Mesenchymal stem cell (in vitro differentiated cells and primary cell): ENCODE measurements around the gene TERC.

Experiments used
- DNase-seq: peaks from one replicate; pipeline ENCODE4 v3.0.0-alpha.2; 2013
- H2AFZ ChIP-seq: one replicate; pipeline ENCODE4 v1.6.1; 2013; ENCODE audit warnings: low read depth, mild to moderate bottlenecking, control low read depth, inconsistent platforms, low read length, moderate library complexity
- H2AK5ac ChIP-seq: 2 replicates; pipeline ENCODE4 v1.6.1; 2013; ENCODE audit warnings: low read length, moderate library complexity, mild to moderate bottlenecking, inconsistent platforms; ENCODE audit not compliant: severe bottlenecking
- H2BK120ac ChIP-seq: one replicate; pipeline ENCODE4 v1.6.1; 2013; ENCODE audit warnings: low read depth, mild to moderate bottlenecking, inconsistent platforms, low read length, moderate library complexity
- H2BK12ac ChIP-seq, 2 experiments: one replicate each; pipeline ENCODE4 v1.6.1; 2013; ENCODE audit warnings: inconsistent platforms in 2 of 2, low read length in 2 of 2, mild to moderate bottlenecking in 2 of 2, moderate library complexity in 2 of 2, control low read depth in 1 of 2
- H2BK15ac ChIP-seq: one replicate; pipeline ENCODE4 v1.6.1; 2013; ENCODE audit warnings: mild to moderate bottlenecking, low read depth, inconsistent platforms; ENCODE audit not compliant: poor library complexity, severe bottlenecking
- H2BK5ac ChIP-seq: 2 replicates; pipeline ENCODE4 v1.6.1; 2013; ENCODE audit warnings: low read depth, mild to moderate bottlenecking, low read length, control low read depth, inconsistent platforms; ENCODE audit not compliant: poor library complexity, severe bottlenecking
- H3K14ac ChIP-seq, 2 experiments: one replicate each; pipeline ENCODE4 v1.6.1; 2013; ENCODE audit warnings: inconsistent platforms in 2 of 2, low read length in 2 of 2, control low read depth in 1 of 2, mild to moderate bottlenecking in 1 of 2, moderate library complexity in 1 of 2
- H3K18ac ChIP-seq, 2 experiments: one replicate each; pipeline ENCODE4 v1.6.1; 2013; ENCODE audit warnings: inconsistent platforms in 2 of 2, low read length in 2 of 2, control low read depth in 1 of 2, low read depth in 1 of 2, mild to moderate bottlenecking in 1 of 2
- H3K23ac ChIP-seq, 2 experiments: one replicate each; pipeline ENCODE4 v1.6.1; 2013; ENCODE audit warnings: inconsistent platforms in 2 of 2, low read length in 2 of 2, mild to moderate bottlenecking in 2 of 2, moderate library complexity in 2 of 2, control low read depth in 1 of 2
- H3K27ac ChIP-seq: 2 replicates; pipeline ENCODE4 v1.5.1; 2013; ENCODE audit warnings: mild to moderate bottlenecking, moderate library complexity, low read length, control low read depth, inconsistent platforms; ENCODE audit not compliant: poor library complexity, severe bottlenecking
- H3K27me3 ChIP-seq, 2 experiments: 2 replicates each; pipeline versions ENCODE4 v1.6.1 to v1.7.0; 2013; ENCODE audit warnings: low read length in 2 of 2, mild to moderate bottlenecking in 2 of 2, moderate library complexity in 2 of 2, control low read depth in 1 of 2, inconsistent platforms in 1 of 2; ENCODE audit not compliant: control insufficient read depth in 1 of 2, insufficient read depth in 1 of 2
- H3K36me3 ChIP-seq, 2 experiments: 2 replicates each; pipeline versions ENCODE4 v1.6.1 to v1.7.0; 2013; ENCODE audit warnings: low read length in 2 of 2, control low read depth in 1 of 2, inconsistent platforms in 1 of 2, low read depth in 1 of 2, mild to moderate bottlenecking in 1 of 2; ENCODE audit not compliant: insufficient read depth in 2 of 2, control insufficient read depth in 1 of 2
- H3K4ac ChIP-seq, 2 experiments: one replicate each; pipeline ENCODE4 v1.6.1; 2013; ENCODE audit warnings: inconsistent platforms in 2 of 2, low read length in 2 of 2, mild to moderate bottlenecking in 2 of 2, moderate library complexity in 2 of 2, control low read depth in 1 of 2, low read depth in 1 of 2
- H3K4me1 ChIP-seq: 2 replicates; pipeline ENCODE4 v1.6.1; 2013; ENCODE audit warnings: low read depth, low read length, control low read depth; ENCODE audit not compliant: control insufficient read depth, insufficient read depth
- H3K4me2 ChIP-seq: 2 replicates; pipeline ENCODE4 v1.6.1; 2013; ENCODE audit warnings: low read length, mild to moderate bottlenecking, inconsistent platforms; ENCODE audit not compliant: poor library complexity, severe bottlenecking
- H3K4me3 ChIP-seq, 2 experiments: 2 replicates each; pipeline versions ENCODE4 v1.5.1 to v1.7.0; 2013; ENCODE audit warnings: low read length in 2 of 2, mild to moderate bottlenecking in 2 of 2, control low read depth in 1 of 2, low read depth in 1 of 2; ENCODE audit not compliant: insufficient read depth in 1 of 2
- H3K79me1 ChIP-seq: replicated peaks from 2 replicates; pipeline ENCODE4 v1.6.1; 2013; ENCODE audit warnings: mild to moderate bottlenecking, control low read depth, low read length, inconsistent platforms; ENCODE audit not compliant: poor library complexity, severe bottlenecking
- H3K9ac ChIP-seq: 2 replicates; pipeline ENCODE4 v1.7.0; 2013; ENCODE audit warnings: mild to moderate bottlenecking, low read length, moderate library complexity
- H3K9me3 ChIP-seq: 2 replicates; pipeline ENCODE4 v1.7.0; 2013; ENCODE audit warnings: mild to moderate bottlenecking, low read length; ENCODE audit not compliant: control insufficient read depth
- H4K8ac ChIP-seq: one replicate; pipeline ENCODE4 v1.6.1; 2013; ENCODE audit warnings: inconsistent platforms, mild to moderate bottlenecking, low read length, moderate library complexity
- H4K91ac ChIP-seq: one replicate; pipeline ENCODE4 v1.6.1; 2013; ENCODE audit warnings: mild to moderate bottlenecking, low read length, inconsistent platforms
- WGBS: methylation state at CpG from one replicate; pipeline ENCODE4 v1.1.7; 2013; ENCODE audit warnings: mixed read lengths; 5-methylcytosine and 5-hydroxymethylcytosine counted together

The TERC gene

GRCh38 chr3:169754711-169755110, 10.1 kb downstream of the TERC start:
- peaks cover 4% of the 10 kb centered on the region for H3K9me3 ChIP-seq
- WGBS = 85% methylated on average over 3 of the region's 3 CpGs
- no peak overlapping the region for H3K4me3 ChIP-seq
- no peak overlapping the region for H3K27ac ChIP-seq
- no peaks in the 10 kb centered on the region for H3K36me3 ChIP-seq
- H3K18ac ChIP-seq = no peak overlapping the region
- H4K91ac ChIP-seq = no peak overlapping the region
- no peak overlapping the region for H3K9ac ChIP-seq
- H3K4me1 ChIP-seq = no peaks in the 10 kb centered on the region
- H3K79me1 ChIP-seq = no peaks in the 10 kb centered on the region
- no peak overlapping the region for H2BK120ac ChIP-seq
- H2BK12ac ChIP-seq = no peak overlapping the region
- no peak overlapping the region for H3K23ac ChIP-seq
- H2AFZ ChIP-seq = no peak overlapping the region
- H2AK5ac ChIP-seq = no peak overlapping the region
- peaks cover 8 to 19% of the 10 kb centered on the region in 2 experiments for H3K27me3 ChIP-seq
- no peak overlapping the region for H3K14ac ChIP-seq
- no peak overlapping the region for H3K4me2 ChIP-seq
- no peak overlapping the region for H2BK5ac ChIP-seq
- H4K8ac ChIP-seq = no peak overlapping the region
- no peak for DNase-seq
- no peak overlapping the region for H3K4ac ChIP-seq
- H2BK15ac ChIP-seq = no peak overlapping the region

- Histone ChIP-seq H3K36me3 (no peaks in the 10 kb centered on the region), H4K91ac (no peak overlapping the region), H3K14ac (no peak overlapping the region), H2BK12ac (no peak overlapping the region), H3K4me2 (no peak overlapping the region), H2AK5ac (no peak overlapping the region), H3K9me3 (no peaks in the 10 kb centered on the region), H3K4ac (no peak overlapping the region), H2BK120ac (no peak overlapping the region), H3K18ac (no peak overlapping the region), H3K4me1 (no peaks in the 10 kb centered on the region), H2BK5ac (no peak overlapping the region), H3K23ac (no peak overlapping the region), H3K79me1 (no peaks in the 10 kb centered on the region), H4K8ac (no peak overlapping the region), H3K27me3 (peaks cover 12 to 43% of the 10 kb centered on the region in 2 experiments), H3K4me3 (no peak overlapping the region), H3K27ac (no peak overlapping the region), H2AFZ (no peak overlapping the region), H2BK15ac (no peak overlapping the region), H3K9ac (no peak overlapping the region)
- WGBS = 100% methylated on average over 1 of the region's 2 CpGs
- DNase-seq = no peak
Measured at GRCh38 chr3:169751875-169752274, 13.0 kb downstream of the TERC start.

GRCh38 chr3:169750665-169751064, 14.2 kb downstream of the TERC start:
- H2BK5ac ChIP-seq = no peak overlapping the region
- H3K4ac ChIP-seq = no peak overlapping the region
- WGBS = 83% methylated on average over 2 of the region's 2 CpGs
- no peak overlapping the region for H2AFZ ChIP-seq
- no peaks in the 10 kb centered on the region for H3K79me1 ChIP-seq
- peaks cover 15 to 49% of the 10 kb centered on the region in 2 experiments for H3K27me3 ChIP-seq
- no peak overlapping the region for H2BK15ac ChIP-seq
- H3K4me2 ChIP-seq = no peak overlapping the region
- H3K27ac ChIP-seq = no peak overlapping the region
- no peak for DNase-seq
- no peaks in the 10 kb centered on the region for H3K36me3 ChIP-seq
- H3K18ac ChIP-seq = no peak overlapping the region
- no peak overlapping the region for H3K23ac ChIP-seq
- H4K8ac ChIP-seq = no peak overlapping the region
- no peaks in the 10 kb centered on the region for H3K4me1 ChIP-seq
- no peak overlapping the region for H4K91ac ChIP-seq
- H3K4me3 ChIP-seq = no peak overlapping the region
- H2BK12ac ChIP-seq = no peak overlapping the region
- no peak overlapping the region for H2AK5ac ChIP-seq
- no peak overlapping the region for H3K9ac ChIP-seq
- H2BK120ac ChIP-seq = no peak overlapping the region
- H3K9me3 ChIP-seq = no peaks in the 10 kb centered on the region
- H3K14ac ChIP-seq = no peak overlapping the region

GRCh38 chr3:169748670-169749069, 16.2 kb downstream of the TERC start:
- Histone ChIP-seq H2BK120ac (no peak overlapping the region), H3K36me3 (no peaks in the 10 kb centered on the region), H4K8ac (no peak overlapping the region), H3K23ac (no peak overlapping the region), H3K14ac (no peak overlapping the region), H3K27me3 (peaks cover 11 to 41% of the 10 kb centered on the region in 2 experiments), H3K9ac (no peak overlapping the region), H3K18ac (no peak overlapping the region), H4K91ac (no peak overlapping the region), H3K27ac (no peak overlapping the region), H3K4ac (no peak overlapping the region), H2AFZ (no peak overlapping the region), H2BK15ac (no peak overlapping the region), H2BK5ac (no peak overlapping the region), H3K4me3 (no peak overlapping the region), H3K9me3 (no peaks in the 10 kb centered on the region), H3K79me1 (no peaks in the 10 kb centered on the region), H2AK5ac (no peak overlapping the region), H3K4me1 (no peaks in the 10 kb centered on the region), H2BK12ac (no peak overlapping the region), H3K4me2 (no peak overlapping the region)
- DNase-seq = no peak
- 92% methylated on average over 3 of the region's 3 CpGs for WGBS
